GM21367 (cell line): ENCODE results near the gene VPS26B.
"Not testable (repeated sequence)": the region's sequence is repeated elsewhere in the genome, so short reads cannot be mapped to it uniquely, and the experiment has no call there.

Source experiments
- ATAC-seq: cut with Tn5 transposase; IDR thresholded peaks from one replicate; pipeline ENCODE4 v1.9.1; 2021; ENCODE audit not compliant: unreplicated experiment

VPS26B gene

GRCh38 chr11:134277183-134278001 is 52.9 kb downstream of the VPS26B start:
- ATAC-seq = no peak

- ATAC-seq = no peak
These were observed 53.9 kb downstream of the VPS26B start for GRCh38 chr11:134278356-134278755.

- ATAC-seq = not testable (repeated sequence)
These were observed 57.2 kb downstream of the VPS26B start for GRCh38 chr11:134281635-134282034.

GRCh38 chr11:134282121-134283045 is 57.9 kb downstream of the VPS26B start:
- ATAC-seq = no peak

GRCh38 chr11:134283461-134284230 is 59.2 kb downstream of the VPS26B start:
- no peak for ATAC-seq

- ATAC-seq = not testable (repeated sequence)
These were observed 59.9 kb downstream of the VPS26B start for GRCh38 chr11:134284349-134284748.

GRCh38 chr11:134287561-134287960 is 63.1 kb downstream of the VPS26B start:
- no peak for ATAC-seq

GRCh38 chr11:134288486-134288885 is 64.0 kb downstream of the VPS26B start:
- ATAC-seq = no peak

- ATAC-seq = no peak
These were observed 64.7 kb downstream of the VPS26B start for GRCh38 chr11:134289167-134289566.

GRCh38 chr11:134289789-134290188 is 65.3 kb downstream of the VPS26B start:
- no peak for ATAC-seq

- ATAC-seq = no peak
These were observed 66.2 kb downstream of the VPS26B start for GRCh38 chr11:134290646-134291045.

- ATAC-seq = no peak
These were observed 66.7 kb downstream of the VPS26B start for GRCh38 chr11:134291196-134291595.

GRCh38 chr11:134292661-134293060 is 68.2 kb downstream of the VPS26B start:
- no peak for ATAC-seq

- no peak for ATAC-seq
These were observed 68.9 kb downstream of the VPS26B start for GRCh38 chr11:134293119-134294113.

- no peak for ATAC-seq
These were observed 70.2 kb downstream of the VPS26B start for GRCh38 chr11:134294664-134295063.
